ENCODE measurements around the gene RASAL2. TPM values are rescaled to one million over a fixed set of nuclear protein-coding genes. Genes with fewer than 3 reads are reported as not detected.
A peak's percentile ranks its signal among the peaks of the same experiment; 100 is the strongest.
"Not testable (repeated sequence)": the region's sequence is repeated elsewhere in the genome, so short reads cannot be mapped to it uniquely, and the experiment has no call there.

The RASAL2 gene
- total and polyA plus RNA-seq, 4 donors: 1.9 to 37.3 (median 22.2) TPM

- Histone ChIP-seq H3K9me3 (ENCODE audit: control insufficient read depth, low read length) (no peaks in the 10 kb centered on the region), H3K4me1 (ENCODE audit: control insufficient read depth in 1 of 2, insufficient read depth in 2 of 2, low read length in 2 of 2) (no peaks in the 10 kb centered on the region), H3K4me3 (ENCODE audit: low read length in 2 of 2) (no peak overlapping the region), H3K27me3 (ENCODE audit: control insufficient read depth in 1 of 2, insufficient read depth in 2 of 2, low read length in 1 of 2) (no peaks in the 10 kb centered on the region), H3K27ac (ENCODE audit: low read depth in 1 of 2, low read length in 2 of 2) (no peak overlapping the region), H3K36me3 (ENCODE audit: control insufficient read depth in 1 of 2, insufficient read depth in 2 of 2, low read length in 1 of 2) (no peaks in the 10 kb centered on the region)
- peak; percentile 75 to 90 for DNase-seq
- 31 to 33% methylated on average over 5 of the region's 5 CpGs for WGBS, 2 donors
- intact Hi-C loops (cut with DNase I): loop anchor here (5.0 kb wide), 1 partner anchor 190 kb away; no protein-coding TSS in a partner anchor
- peak; percentile 76 for ATAC-seq (ENCODE audit: low FRiP score)
Observed at GRCh38 chr1:178501705-178502329, 407.9 kb downstream of the RASAL2 start.

- Histone ChIP-seq H3K36me3 (ENCODE audit: control insufficient read depth in 1 of 2, insufficient read depth in 2 of 2, low read length in 1 of 2) (no peaks in the 10 kb centered on the region), H3K9me3 (ENCODE audit: control insufficient read depth, low read length) (no peaks in the 10 kb centered on the region), H3K27me3 (ENCODE audit: control insufficient read depth in 1 of 2, insufficient read depth in 2 of 2, low read length in 1 of 2) (no peaks in the 10 kb centered on the region), H3K4me1 (ENCODE audit: control insufficient read depth in 1 of 2, insufficient read depth in 2 of 2, low read length in 2 of 2) (no peaks in the 10 kb centered on the region), H3K4me3 (ENCODE audit: low read length in 2 of 2) (no peak overlapping the region), H3K27ac (ENCODE audit: low read depth in 1 of 2, low read length in 2 of 2) (no peak overlapping the region)
- intact Hi-C loops (cut with DNase I): loop anchor here (5.0 kb wide), 1 partner anchor 190 kb away; no protein-coding TSS in a partner anchor
- ATAC-seq (ENCODE audit: low FRiP score) (no peak), DNase-seq (no peak)
- 93 to 96% methylated on average over 3 of the region's 3 CpGs for WGBS, 2 donors
Observed at GRCh38 chr1:178502330-178502714, 408.4 kb downstream of the RASAL2 start.

GRCh38 chr1:178502856-178503255 lies 409.0 kb downstream of the RASAL2 start:
- Histone ChIP-seq H3K4me1 (ENCODE audit: control insufficient read depth in 1 of 2, insufficient read depth in 2 of 2, low read length in 2 of 2) (no peaks in the 10 kb centered on the region), H3K27me3 (ENCODE audit: control insufficient read depth in 1 of 2, insufficient read depth in 2 of 2, low read length in 1 of 2) (no peaks in the 10 kb centered on the region), H3K27ac (ENCODE audit: low read depth in 1 of 2, low read length in 2 of 2) (no peak overlapping the region), H3K4me3 (ENCODE audit: low read length in 2 of 2) (no peak overlapping the region), H3K36me3 (ENCODE audit: control insufficient read depth in 1 of 2, insufficient read depth in 2 of 2, low read length in 1 of 2) (no peaks in the 10 kb centered on the region), H3K9me3 (ENCODE audit: control insufficient read depth, low read length) (no peaks in the 10 kb centered on the region)
- no peak for DNase-seq
- 91 to 92% methylated on average over 5 of the region's 5 CpGs for WGBS, 2 donors
- ATAC-seq (ENCODE audit: low FRiP score): no peak
- intact Hi-C loops (cut with DNase I): loop anchor here (5.0 kb wide), 1 partner anchor 191 kb away; no protein-coding TSS in a partner anchor

- not testable (repeated sequence) for H3K4me1 ChIP-seq (ENCODE audit: control insufficient read depth in 1 of 2, insufficient read depth in 2 of 2, low read length in 2 of 2); H3K9me3 ChIP-seq (ENCODE audit: control insufficient read depth, low read length); H3K27ac ChIP-seq (ENCODE audit: low read depth in 1 of 2, low read length in 2 of 2); ATAC-seq (ENCODE audit: low FRiP score); H3K36me3 ChIP-seq (ENCODE audit: control insufficient read depth in 1 of 2, insufficient read depth in 2 of 2, low read length in 1 of 2); H3K27me3 ChIP-seq (ENCODE audit: control insufficient read depth in 1 of 2, insufficient read depth in 2 of 2, low read length in 1 of 2); DNase-seq; H3K4me3 ChIP-seq (ENCODE audit: low read length in 2 of 2)
- intact Hi-C loops (cut with DNase I): loop anchor here (5.0 kb wide), 1 partner anchor 191 kb away; no protein-coding TSS in a partner anchor
- 95 to 96% methylated on average over 14 of the region's 14 CpGs for WGBS, 2 donors
Observed at GRCh38 chr1:178503316-178503715, 409.4 kb downstream of the RASAL2 start.

DNA sequence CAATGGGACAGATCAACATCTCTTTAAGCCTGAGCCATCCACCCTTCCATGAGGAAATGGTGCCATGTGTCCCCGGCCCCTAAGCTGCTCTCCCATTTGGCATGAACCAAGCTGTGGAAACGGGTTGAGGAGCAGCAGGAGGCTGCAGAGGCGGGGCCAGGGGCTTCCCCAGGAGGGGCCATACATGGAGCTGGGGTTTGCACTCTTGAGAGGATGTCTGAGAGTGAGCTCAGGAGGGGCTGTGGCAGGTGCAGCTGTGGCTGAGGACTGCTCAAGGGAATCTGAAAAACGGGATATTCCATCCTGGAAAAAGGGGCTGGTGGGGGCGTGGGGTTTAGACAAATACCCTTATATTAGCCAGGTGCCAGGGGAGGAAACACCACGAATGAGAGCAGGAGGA lies 409.9 kb downstream of the RASAL2 start:
- H3K36me3 ChIP-seq (ENCODE audit: control insufficient read depth in 1 of 2, insufficient read depth in 2 of 2, low read length in 1 of 2): no peaks in the 10 kb centered on the region
- WGBS, 2 donors: 73 to 79% methylated on average over 6 of the region's 6 CpGs
- H3K4me1 ChIP-seq (ENCODE audit: control insufficient read depth in 1 of 2, insufficient read depth in 2 of 2, low read length in 2 of 2): no peaks in the 10 kb centered on the region
- ATAC-seq (ENCODE audit: low FRiP score): no peak
- H3K4me3 ChIP-seq (ENCODE audit: low read length in 2 of 2): no peak overlapping the region
- intact Hi-C loops (cut with DNase I): loop anchor here (5.0 kb wide), 1 partner anchor 192 kb away; no protein-coding TSS in a partner anchor
- no peak overlapping the region for H3K27ac ChIP-seq (ENCODE audit: low read depth in 1 of 2, low read length in 2 of 2)
- no peaks in the 10 kb centered on the region for H3K27me3 ChIP-seq (ENCODE audit: control insufficient read depth in 1 of 2, insufficient read depth in 2 of 2, low read length in 1 of 2)
- H3K9me3 ChIP-seq (ENCODE audit: control insufficient read depth, low read length): no peaks in the 10 kb centered on the region
- DNase-seq: no peak

GRCh38 chr1:178504286-178504685 lies 410.4 kb downstream of the RASAL2 start:
- DNase-seq (no peak), ATAC-seq (ENCODE audit: low FRiP score) (no peak)
- no peak overlapping the region for H3K27ac ChIP-seq (ENCODE audit: low read depth in 1 of 2, low read length in 2 of 2)
- WGBS, 2 donors: 88 to 90% methylated on average over 4 of the region's 4 CpGs
- H3K27me3 ChIP-seq (ENCODE audit: control insufficient read depth in 1 of 2, insufficient read depth in 2 of 2, low read length in 1 of 2): no peaks in the 10 kb centered on the region
- intact Hi-C loops (cut with DNase I): loop anchor here (5.0 kb wide), 1 partner anchor 192 kb away; no protein-coding TSS in a partner anchor
- H3K4me3 ChIP-seq (ENCODE audit: low read length in 2 of 2): no peak overlapping the region
- H3K9me3 ChIP-seq (ENCODE audit: control insufficient read depth, low read length): no peaks in the 10 kb centered on the region
- no peaks in the 10 kb centered on the region for H3K4me1 ChIP-seq (ENCODE audit: control insufficient read depth in 1 of 2, insufficient read depth in 2 of 2, low read length in 2 of 2)
- no peaks in the 10 kb centered on the region for H3K36me3 ChIP-seq (ENCODE audit: control insufficient read depth in 1 of 2, insufficient read depth in 2 of 2, low read length in 1 of 2)

- Histone ChIP-seq H3K27me3 (ENCODE audit: control insufficient read depth in 1 of 2, insufficient read depth in 2 of 2, low read length in 1 of 2) (no peaks in the 10 kb centered on the region), H3K9me3 (ENCODE audit: control insufficient read depth, low read length) (no peaks in the 10 kb centered on the region), H3K27ac (ENCODE audit: low read depth in 1 of 2, low read length in 2 of 2) (no peak overlapping the region), H3K36me3 (ENCODE audit: control insufficient read depth in 1 of 2, insufficient read depth in 2 of 2, low read length in 1 of 2) (no peaks in the 10 kb centered on the region), H3K4me3 (ENCODE audit: low read length in 2 of 2) (no peak overlapping the region), H3K4me1 (ENCODE audit: control insufficient read depth in 1 of 2, insufficient read depth in 2 of 2, low read length in 2 of 2) (no peaks in the 10 kb centered on the region)
- no peak for DNase-seq
- no peak for ATAC-seq (ENCODE audit: low FRiP score)
- intact Hi-C loops (cut with DNase I): no loop called here
- WGBS, 2 donors: 52 to 55% methylated on average over 6 of the region's 6 CpGs
Observed at GRCh38 chr1:178506177-178506576, 412.3 kb downstream of the RASAL2 start.

DNA sequence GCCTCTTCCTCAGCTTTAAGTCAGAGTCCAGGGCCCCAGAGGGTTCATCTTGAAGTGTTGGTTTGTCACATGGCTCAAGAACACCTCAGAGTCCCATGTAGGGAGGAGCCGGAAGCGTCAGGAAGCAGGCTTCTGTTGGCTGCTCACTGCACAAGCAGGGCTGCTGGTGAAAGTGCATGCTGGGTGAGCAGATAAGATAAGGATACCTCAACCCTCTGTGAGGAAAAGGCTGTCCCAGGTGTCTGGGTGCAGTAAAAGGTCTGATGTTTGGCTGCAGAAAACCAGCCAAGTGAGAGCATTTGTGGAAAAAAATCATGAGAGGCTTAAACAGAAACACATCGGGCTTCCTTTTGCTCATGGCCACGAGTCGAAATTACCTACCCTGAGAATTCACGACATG lies 412.8 kb downstream of the RASAL2 start:
- Histone ChIP-seq H3K4me1 (ENCODE audit: control insufficient read depth in 1 of 2, insufficient read depth in 2 of 2, low read length in 2 of 2) (no peaks in the 10 kb centered on the region), H3K4me3 (ENCODE audit: low read length in 2 of 2) (no peak overlapping the region), H3K36me3 (ENCODE audit: control insufficient read depth in 1 of 2, insufficient read depth in 2 of 2, low read length in 1 of 2) (no peaks in the 10 kb centered on the region), H3K27ac (ENCODE audit: low read depth in 1 of 2, low read length in 2 of 2) (no peak overlapping the region), H3K9me3 (ENCODE audit: control insufficient read depth, low read length) (no peaks in the 10 kb centered on the region), H3K27me3 (ENCODE audit: control insufficient read depth in 1 of 2, insufficient read depth in 2 of 2, low read length in 1 of 2) (no peaks in the 10 kb centered on the region)
- WGBS, 2 donors: 86 to 92% methylated on average over 6 of the region's 6 CpGs
- intact Hi-C loops (cut with DNase I): no loop called here
- no peak for ATAC-seq (ENCODE audit: low FRiP score)
- no peak for DNase-seq

DNA sequence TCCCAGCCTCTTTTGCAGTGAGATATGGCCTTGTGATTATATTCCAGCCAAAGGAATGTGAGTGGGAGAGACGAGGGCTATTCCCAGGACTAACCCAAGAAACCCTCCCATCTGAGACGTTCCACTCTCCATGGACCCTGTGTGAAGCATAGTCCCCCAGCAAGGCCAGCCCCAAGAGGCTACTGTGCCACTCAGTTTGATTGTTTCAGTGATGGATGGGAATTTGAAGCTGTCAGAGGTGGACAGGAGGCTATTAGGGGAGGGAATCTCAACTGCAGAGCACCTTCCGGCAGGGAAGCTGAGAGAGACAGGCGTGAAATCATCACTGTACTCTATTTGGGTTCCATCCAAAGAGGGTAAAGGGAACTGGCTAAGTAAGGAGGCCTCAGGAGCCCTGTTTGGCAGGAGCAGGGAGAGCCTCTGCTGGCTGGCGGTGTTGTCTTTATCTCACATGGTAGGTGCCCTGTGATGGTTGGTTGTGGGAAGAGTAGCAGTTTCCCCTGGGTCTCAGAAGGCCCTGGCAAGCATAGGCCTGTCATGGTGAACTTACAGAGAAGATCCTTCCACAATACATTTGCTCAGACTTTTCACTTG lies 415.6 kb downstream of the RASAL2 start:
- ATAC-seq (ENCODE audit: low FRiP score) (no peak), DNase-seq (no peak)
- Histone ChIP-seq H3K4me1 (ENCODE audit: control insufficient read depth in 1 of 2, insufficient read depth in 2 of 2, low read length in 2 of 2) (no peaks in the 10 kb centered on the region), H3K4me3 (ENCODE audit: low read length in 2 of 2) (no peak overlapping the region), H3K27ac (ENCODE audit: low read depth in 1 of 2, low read length in 2 of 2) (no peak overlapping the region), H3K9me3 (ENCODE audit: control insufficient read depth, low read length) (no peaks in the 10 kb centered on the region), H3K36me3 (ENCODE audit: control insufficient read depth in 1 of 2, insufficient read depth in 2 of 2, low read length in 1 of 2) (no peaks in the 10 kb centered on the region), H3K27me3 (ENCODE audit: control insufficient read depth in 1 of 2, insufficient read depth in 2 of 2, low read length in 1 of 2) (no peaks in the 10 kb centered on the region)
- intact Hi-C loops (cut with DNase I): no loop called here
- 77 to 78% methylated on average over 5 of the region's 5 CpGs for WGBS, 2 donors
